MM.1S (cell line): Measurements from ENCODE around the gene NPFFR1.

ENCODE experiments used
- DNase-seq: peaks from one replicate; pipeline ENCODE4 v3.0.0-alpha.2; 2015
- H2AFZ ChIP-seq: fragments of 300-600 bp; sonication (generic); 2 replicates; pipeline ENCODE4 v1.6.0; 2016; ENCODE audit warnings: antibody characterized with exemption, low read length
- H3F3A ChIP-seq: fragments of 300-600 bp; sonication (generic); 2 replicates; pipeline ENCODE4 v1.6.1; 2016; ENCODE audit warnings: mild to moderate bottlenecking, antibody characterized with exemption, low read length, moderate library complexity, mixed read lengths; ENCODE audit not compliant: insufficient read depth
- H3K27ac ChIP-seq: fragments of 300-600 bp; sonication (generic); 2 replicates; pipeline ENCODE4 v1.5.1; 2016; ENCODE audit warnings: mild to moderate bottlenecking, low read length
- H3K27me3 ChIP-seq: fragments of 300-600 bp; sonication (generic); replicated peaks from 2 replicates; pipeline ENCODE4 v1.6.0; 2016; ENCODE audit warnings: low read length; ENCODE audit not compliant: insufficient read depth
- H3K36me3 ChIP-seq: fragments of 300-600 bp; sonication (generic); replicated peaks from 2 replicates; pipeline ENCODE4 v1.6.1; 2016; ENCODE audit warnings: mild to moderate bottlenecking, low read length, mixed read lengths; ENCODE audit not compliant: insufficient read depth
- H3K4me1 ChIP-seq: fragments of 300-600 bp; sonication (generic); 2 replicates; pipeline ENCODE4 v1.6.1; 2016; ENCODE audit warnings: low read length, mixed read lengths
- H3K4me2 ChIP-seq: fragments of 300-600 bp; sonication (generic); 2 replicates; pipeline ENCODE4 v1.6.0; 2016; ENCODE audit warnings: low read depth, low read length
- H3K4me3 ChIP-seq: fragments of 300-600 bp; sonication (generic); 2 replicates; pipeline ENCODE4 v1.5.1; 2016; ENCODE audit warnings: low read length, mixed read lengths
- H3K79me2 ChIP-seq: fragments of 300-600 bp; sonication (generic); 2 replicates; pipeline ENCODE4 v1.6.1; 2016; ENCODE audit warnings: mixed run types, low read length, mixed read lengths
- H3K9ac ChIP-seq: fragments of 300-600 bp; sonication (generic); 2 replicates; pipeline ENCODE4 v1.6.1; 2016; ENCODE audit warnings: low read length, mixed read lengths
- H3K9me2 ChIP-seq: fragments of 300-600 bp; sonication (generic); replicated peaks from 2 replicates; pipeline ENCODE4 v1.6.1; 2016; ENCODE audit warnings: mild to moderate bottlenecking, low read length, mixed read lengths; ENCODE audit not compliant: insufficient read depth
- H3K9me3 ChIP-seq: fragments of 300-600 bp; sonication (generic); replicated peaks from 2 replicates; pipeline ENCODE4 v1.6.1; 2016; ENCODE audit warnings: mild to moderate bottlenecking, low read length, mixed read lengths; ENCODE audit not compliant: insufficient read depth
- H4K20me1 ChIP-seq: fragments of 300-600 bp; sonication (generic); 2 replicates; pipeline ENCODE4 v1.6.1; 2016; ENCODE audit warnings: mild to moderate bottlenecking, low read length, moderate library complexity, mixed read lengths; ENCODE audit not compliant: insufficient read depth
- EZH2 ChIP-seq: fragments of 300-600 bp; sonication (generic); optimal IDR thresholded peaks from 2 replicates; pipeline ENCODE3; 2017; ENCODE audit warnings: low read depth, mild to moderate bottlenecking, antibody characterized with exemption, low read length, mixed read lengths
- EZH2phosphoT487 ChIP-seq: fragments of 300-600 bp; sonication (generic); IDR thresholded peaks from 2 replicates; pipeline ENCODE4 v1.6.1; 2018; ENCODE audit warnings: antibody characterized with exemption, low read length
- TF ChIP-seq, protein P1 (sequence below): fragments of 300-600 bp; sonication (generic); IDR thresholded peaks from 2 replicates; pipeline ENCODE4 v1.5.1; 2016; ENCODE audit warnings: antibody characterized with exemption, low read length, mixed read lengths

Gene NPFFR1

DNA sequence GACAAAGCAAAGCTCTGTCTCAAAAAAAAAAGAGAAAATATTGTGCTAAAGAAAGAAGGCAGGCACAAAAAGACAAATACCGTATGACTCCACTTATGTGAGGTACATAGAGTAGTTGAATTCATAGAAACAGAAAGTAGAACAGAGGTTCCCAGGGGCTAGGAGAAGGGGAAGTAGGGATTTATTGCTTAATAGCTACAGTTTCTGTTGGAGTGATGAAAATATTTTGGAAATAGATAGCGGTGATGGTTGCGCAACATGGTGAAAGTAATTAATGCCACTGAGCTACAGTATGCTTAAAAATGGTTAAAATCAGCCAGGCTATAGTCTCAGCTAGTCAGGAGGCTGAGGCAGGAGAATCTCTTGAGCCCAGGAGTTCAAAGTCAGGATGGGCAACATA, 18.5 kb upstream of the NPFFR1 start:
- Histone ChIP-seq H3K4me2 (no peak overlapping the region), H3K27ac (no peak overlapping the region)
- no peak for DNase-seq

DNA sequence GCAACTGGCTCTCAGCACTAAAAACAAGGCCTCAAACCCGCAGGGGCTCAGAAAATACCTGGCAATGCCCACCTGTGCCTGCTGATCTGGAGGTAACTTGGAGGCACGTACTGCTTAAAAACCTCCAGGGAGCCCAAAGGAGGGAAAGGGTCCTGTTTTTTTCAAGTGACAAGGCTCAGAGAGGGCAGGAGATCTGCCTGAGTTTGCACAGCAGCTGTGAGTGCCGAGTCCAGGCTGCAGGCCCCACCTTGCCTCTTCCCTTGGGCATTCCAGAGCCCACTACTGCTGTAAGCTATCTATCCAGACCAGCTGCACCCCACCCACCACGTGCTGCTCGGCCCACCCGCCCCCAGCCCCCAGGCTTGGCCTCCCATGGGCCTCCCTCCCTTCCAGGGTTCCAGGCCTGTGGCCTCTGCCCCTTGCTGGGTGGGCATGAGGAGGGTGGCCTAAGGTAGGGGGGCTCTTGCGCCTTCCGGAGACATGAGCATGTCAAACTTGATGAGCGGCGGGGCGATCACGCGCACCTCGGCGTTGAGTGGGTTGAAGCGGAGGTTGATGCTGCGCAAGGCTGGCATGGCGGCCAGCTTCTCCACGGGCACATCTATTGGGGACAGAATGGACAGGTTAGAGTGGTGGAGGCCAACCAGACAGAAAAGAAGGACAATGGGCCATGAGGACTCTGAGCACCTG, 17.2 kb upstream of the NPFFR1 start:
- no peaks in the 10 kb centered on the region for H3K9me3 ChIP-seq
- H3K9ac ChIP-seq = no peak overlapping the region
- TF ChIP-seq, protein P1, sequence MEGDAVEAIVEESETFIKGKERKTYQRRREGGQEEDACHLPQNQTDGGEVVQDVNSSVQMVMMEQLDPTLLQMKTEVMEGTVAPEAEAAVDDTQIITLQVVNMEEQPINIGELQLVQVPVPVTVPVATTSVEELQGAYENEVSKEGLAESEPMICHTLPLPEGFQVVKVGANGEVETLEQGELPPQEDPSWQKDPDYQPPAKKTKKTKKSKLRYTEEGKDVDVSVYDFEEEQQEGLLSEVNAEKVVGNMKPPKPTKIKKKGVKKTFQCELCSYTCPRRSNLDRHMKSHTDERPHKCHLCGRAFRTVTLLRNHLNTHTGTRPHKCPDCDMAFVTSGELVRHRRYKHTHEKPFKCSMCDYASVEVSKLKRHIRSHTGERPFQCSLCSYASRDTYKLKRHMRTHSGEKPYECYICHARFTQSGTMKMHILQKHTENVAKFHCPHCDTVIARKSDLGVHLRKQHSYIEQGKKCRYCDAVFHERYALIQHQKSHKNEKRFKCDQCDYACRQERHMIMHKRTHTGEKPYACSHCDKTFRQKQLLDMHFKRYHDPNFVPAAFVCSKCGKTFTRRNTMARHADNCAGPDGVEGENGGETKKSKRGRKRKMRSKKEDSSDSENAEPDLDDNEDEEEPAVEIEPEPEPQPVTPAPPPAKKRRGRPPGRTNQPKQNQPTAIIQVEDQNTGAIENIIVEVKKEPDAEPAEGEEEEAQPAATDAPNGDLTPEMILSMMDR = no peak
- TF ChIP-seq EZH2phosphoT487 = no peak
- no peak for DNase-seq
- H3K27ac ChIP-seq = no peak overlapping the region
- no peaks in the 10 kb centered on the region for H3K79me2 ChIP-seq
- H3K4me3 ChIP-seq = no peak overlapping the region
- H3K9me2 ChIP-seq = no peaks in the 10 kb centered on the region
- H3K36me3 ChIP-seq = no peaks in the 10 kb centered on the region
- H3K4me2 ChIP-seq = no peak overlapping the region
- no peaks in the 10 kb centered on the region for H3F3A ChIP-seq
- no peaks in the 10 kb centered on the region for H3K27me3 ChIP-seq
- H2AFZ ChIP-seq = no peak overlapping the region
- H4K20me1 ChIP-seq = no peaks in the 10 kb centered on the region
- H3K4me1 ChIP-seq = 0 out of 2 replicates have a peak, but pooled peaks cover 6% of the 10 kb centered on the region

More for the DNA sequence above, 18.5 kb upstream of the NPFFR1 start:
- H3K79me2 ChIP-seq = no peaks in the 10 kb centered on the region
- H3K36me3 ChIP-seq = no peaks in the 10 kb centered on the region
- H3F3A ChIP-seq = no peaks in the 10 kb centered on the region
- TF ChIP-seq, protein P1 = no peak
- no peak for TF ChIP-seq EZH2phosphoT487
- no peak for TF ChIP-seq EZH2
- no peaks in the 10 kb centered on the region for H3K27me3 ChIP-seq
- H3K9me2 ChIP-seq = no peaks in the 10 kb centered on the region
- no peak overlapping the region for H3K9ac ChIP-seq
- 0 out of 2 replicates have a peak, but pooled peaks cover 6% of the 10 kb centered on the region for H3K4me1 ChIP-seq
- H4K20me1 ChIP-seq = no peaks in the 10 kb centered on the region
- no peaks in the 10 kb centered on the region for H3K9me3 ChIP-seq
- no peak overlapping the region for H2AFZ ChIP-seq
- H3K4me3 ChIP-seq = no peak overlapping the region

DNA sequence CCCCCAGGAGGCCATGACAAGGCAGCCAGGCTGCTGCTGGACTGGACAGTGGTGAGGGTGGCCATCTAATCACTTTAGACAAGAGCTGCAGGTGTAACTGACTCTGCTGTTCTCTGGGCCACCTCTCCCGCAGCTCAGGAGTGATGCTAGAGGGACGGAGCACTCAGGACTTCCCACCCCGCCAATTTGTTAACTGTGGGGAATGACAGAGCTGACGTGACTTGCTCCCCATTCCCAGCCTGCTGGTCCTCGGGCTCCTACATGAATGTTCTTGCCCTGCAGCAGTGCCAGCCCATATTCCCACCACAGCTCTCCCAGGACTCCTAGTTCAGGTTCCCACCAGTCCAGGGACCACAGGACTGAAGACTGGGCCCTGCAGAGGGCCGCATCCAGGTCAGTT, 16.7 kb upstream of the NPFFR1 start:
- H3K4me2 ChIP-seq = no peak overlapping the region
- no peaks in the 10 kb centered on the region for H3K9me3 ChIP-seq
- no peak overlapping the region for H3K9ac ChIP-seq
- no peak for TF ChIP-seq EZH2
- TF ChIP-seq, protein P1 = no peak
- no peak for TF ChIP-seq EZH2phosphoT487
- no peaks in the 10 kb centered on the region for H3F3A ChIP-seq
- H2AFZ ChIP-seq = no peak overlapping the region
- no peaks in the 10 kb centered on the region for H3K79me2 ChIP-seq
- no peaks in the 10 kb centered on the region for H3K36me3 ChIP-seq
- no peaks in the 10 kb centered on the region for H3K27me3 ChIP-seq
- no peak overlapping the region for H3K4me3 ChIP-seq
- no peak overlapping the region for H3K27ac ChIP-seq
- no peak for DNase-seq
- H3K4me1 ChIP-seq = 0 out of 2 replicates have a peak, but pooled peaks cover 6% of the 10 kb centered on the region
- no peaks in the 10 kb centered on the region for H4K20me1 ChIP-seq
- H3K9me2 ChIP-seq = no peaks in the 10 kb centered on the region
